ENCODE data around the gene PRMT9. TPM values are rescaled to one million over a fixed set of nuclear protein-coding genes. Genes with fewer than 3 reads are reported as not detected.

The PRMT9 gene
- total RNA-seq, 1 experiment from 2014 or later = 10.5 TPM

GRCh38 chr4:147596377-147596776 lies 87.6 kb downstream of the PRMT9 start:
- Histone ChIP-seq H3K27ac (ENCODE audit: insufficient read length, low read depth, low read length) (no peak overlapping the region), H3K9me3 (ENCODE audit: control insufficient read depth, low read depth, low read length) (no peaks in the 10 kb centered on the region), H3K79me2 (ENCODE audit: insufficient read depth, low read length) (no peaks in the 10 kb centered on the region), H3K79me1 (ENCODE audit: insufficient read depth, low read depth, low read length, poor library complexity, severe bottlenecking) (no peaks in the 10 kb centered on the region), H3K9ac (ENCODE audit: extremely low read depth, insufficient read length, low read length) (no peak overlapping the region), H3K18ac (ENCODE audit: insufficient read length, low read depth, low read length) (no peak overlapping the region), H3K56ac (ENCODE audit: insufficient read length, low read depth, low read length) (no peak overlapping the region), H4K91ac (ENCODE audit: insufficient read length, low read depth, low read length) (no peak overlapping the region), H3K23me2 (ENCODE audit: insufficient read length, low read depth, low read length, poor library complexity, severe bottlenecking) (no peaks in the 10 kb centered on the region), H4K8ac (replicated peaks; ENCODE audit: insufficient read length, low read depth, low read length) (no peak overlapping the region), H3K4ac (ENCODE audit: low read depth, low read length) (no peak overlapping the region), H2AFZ (ENCODE audit: low read length) (no peak overlapping the region), H2AK5ac (ENCODE audit: insufficient read length, low read length) (no peak overlapping the region), H4K5ac (ENCODE audit: insufficient read length, low read depth, low read length) (no peak overlapping the region), H3K23ac (ENCODE audit: insufficient read length, low read depth, low read length) (no peak overlapping the region), H2BK20ac (ENCODE audit: low read depth, low read length, poor library complexity, severe bottlenecking) (no peak overlapping the region), H3K4me1 (ENCODE audit: insufficient read depth, low read length) (peaks cover 5% of the 10 kb centered on the region), H4K20me1 (ENCODE audit: control insufficient read depth, insufficient read depth, insufficient read length) (no peaks in the 10 kb centered on the region), H2BK15ac (ENCODE audit: low read depth, low read length) (no peak overlapping the region), H3K27me3 (ENCODE audit: insufficient read depth, low read length) (no peaks in the 10 kb centered on the region), H3K4me2 (ENCODE audit: insufficient read depth, insufficient read length, low read length) (no peak overlapping the region), H3K14ac (ENCODE audit: insufficient read depth, low read length) (no peak overlapping the region), H2BK120ac (ENCODE audit: low read depth, low read length, poor library complexity, severe bottlenecking) (no peak overlapping the region), H2BK12ac (ENCODE audit: insufficient read length, low read depth, low read length) (no peak overlapping the region), H3T11ph (ENCODE audit: low read length) (no peak overlapping the region), H2BK5ac (ENCODE audit: insufficient read length, low read length) (no peak overlapping the region)
- TF ChIP-seq, protein P1, sequence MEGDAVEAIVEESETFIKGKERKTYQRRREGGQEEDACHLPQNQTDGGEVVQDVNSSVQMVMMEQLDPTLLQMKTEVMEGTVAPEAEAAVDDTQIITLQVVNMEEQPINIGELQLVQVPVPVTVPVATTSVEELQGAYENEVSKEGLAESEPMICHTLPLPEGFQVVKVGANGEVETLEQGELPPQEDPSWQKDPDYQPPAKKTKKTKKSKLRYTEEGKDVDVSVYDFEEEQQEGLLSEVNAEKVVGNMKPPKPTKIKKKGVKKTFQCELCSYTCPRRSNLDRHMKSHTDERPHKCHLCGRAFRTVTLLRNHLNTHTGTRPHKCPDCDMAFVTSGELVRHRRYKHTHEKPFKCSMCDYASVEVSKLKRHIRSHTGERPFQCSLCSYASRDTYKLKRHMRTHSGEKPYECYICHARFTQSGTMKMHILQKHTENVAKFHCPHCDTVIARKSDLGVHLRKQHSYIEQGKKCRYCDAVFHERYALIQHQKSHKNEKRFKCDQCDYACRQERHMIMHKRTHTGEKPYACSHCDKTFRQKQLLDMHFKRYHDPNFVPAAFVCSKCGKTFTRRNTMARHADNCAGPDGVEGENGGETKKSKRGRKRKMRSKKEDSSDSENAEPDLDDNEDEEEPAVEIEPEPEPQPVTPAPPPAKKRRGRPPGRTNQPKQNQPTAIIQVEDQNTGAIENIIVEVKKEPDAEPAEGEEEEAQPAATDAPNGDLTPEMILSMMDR (conservative IDR thresholded peaks at IDR 0.05) = no peak
- no peak for DNase-seq
- Mint-ChIP-seq H3K27me3 (ENCODE audit: low read depth) (no peaks in the 10 kb centered on the region), H3K4me3 (no peak overlapping the region), H3K4me1 (peaks cover 10 to 12% of the 10 kb centered on the region in 2 experiments), H3K27ac (no peak overlapping the region), H3K9me3 (no peaks in the 10 kb centered on the region), H3K36me3 (ENCODE audit: insufficient read depth in 1 of 3, low read depth in 3 of 3) (no peaks in the 10 kb centered on the region)
- no CpG with 5 or more reads among the region's 1 CpG for WGBS (ENCODE audit: extremely low coverage, insufficient read length, low lambda C conversion rate)

All from H9 (cell line).